NCI-H2196 treated with DMSO at 0.1 percent for 48 hours (cell line): ENCODE data around the gene LPP.

Experiments used
- DNase-seq: peaks from one replicate; lab custom pipeline; 2025; ENCODE audit not compliant: unreplicated experiment; lab: John Stamatoyannopoulos, UW

LPP gene

GRCh38 chr3:188296761-188297612, 143.0 kb downstream of the LPP start:
- DNase-seq: peak; percentile 63

GRCh38 chr3:188298585-188298984, 144.6 kb downstream of the LPP start:
- DNase-seq: no peak

- DNase-seq: no peak
These were observed 145.1 kb downstream of the LPP start for GRCh38 chr3:188299068-188299467.

- DNase-seq: no peak
These were observed 145.8 kb downstream of the LPP start for GRCh38 chr3:188299708-188300107.

- no peak for DNase-seq
These were observed 147.2 kb downstream of the LPP start for GRCh38 chr3:188301147-188301546.

- no peak for DNase-seq
These were observed 149.4 kb downstream of the LPP start for GRCh38 chr3:188303286-188303799.

- DNase-seq: no peak
These were observed 149.9 kb downstream of the LPP start for GRCh38 chr3:188303823-188304222.

GRCh38 chr3:188304501-188304900, 150.5 kb downstream of the LPP start:
- no peak for DNase-seq

- DNase-seq: no peak
These were observed 151.3 kb downstream of the LPP start for GRCh38 chr3:188305220-188305619.

- DNase-seq: no peak
These were observed 152.6 kb downstream of the LPP start for GRCh38 chr3:188306435-188307005.

GRCh38 chr3:188309437-188310269, 155.7 kb downstream of the LPP start:
- DNase-seq: no peak

- no peak for DNase-seq
These were observed 156.3 kb downstream of the LPP start for GRCh38 chr3:188310270-188310710.

- no peak for DNase-seq
These were observed 161.6 kb downstream of the LPP start for GRCh38 chr3:188315553-188315952.

- DNase-seq: no peak
These were observed 162.2 kb downstream of the LPP start for GRCh38 chr3:188316021-188316722.

GRCh38 chr3:188316723-188317070, 162.7 kb downstream of the LPP start:
- no peak for DNase-seq

- no peak for DNase-seq
These were observed 165.6 kb downstream of the LPP start for GRCh38 chr3:188319569-188319968.

GRCh38 chr3:188320757-188321156, 166.8 kb downstream of the LPP start:
- no peak for DNase-seq

GRCh38 chr3:188321258-188321657, 167.3 kb downstream of the LPP start:
- DNase-seq: no peak

- DNase-seq: no peak
These were observed 168.4 kb downstream of the LPP start for GRCh38 chr3:188322135-188322887.
